ENCODE data around the gene MINK1.

GRCh38 chr17:4893721-4894560 is 60.8 kb downstream of the MINK1 start:
- TF ChIP-seq CTCF (IDR thresholded peaks at IDR 0.05) (no peak), POLR2A (IDR thresholded peaks at IDR 0.05) (no peak)

All from Peyer's patch (tissue), 4 donors.